Stimulated activated CD4-positive, alpha-beta T cell treated with anti-CD3 and anti-CD28 coated beads, Interleukin-2, amount 100 ng/mL, for 4 hours (primary cell): Measurements from ENCODE around the gene TPK1.

Experiments used
- DNase-seq: peaks from one replicate; pipeline ENCODE4 v3.0.0-alpha.2; 2020; ENCODE audit warnings: low read depth

Gene TPK1

DNA sequence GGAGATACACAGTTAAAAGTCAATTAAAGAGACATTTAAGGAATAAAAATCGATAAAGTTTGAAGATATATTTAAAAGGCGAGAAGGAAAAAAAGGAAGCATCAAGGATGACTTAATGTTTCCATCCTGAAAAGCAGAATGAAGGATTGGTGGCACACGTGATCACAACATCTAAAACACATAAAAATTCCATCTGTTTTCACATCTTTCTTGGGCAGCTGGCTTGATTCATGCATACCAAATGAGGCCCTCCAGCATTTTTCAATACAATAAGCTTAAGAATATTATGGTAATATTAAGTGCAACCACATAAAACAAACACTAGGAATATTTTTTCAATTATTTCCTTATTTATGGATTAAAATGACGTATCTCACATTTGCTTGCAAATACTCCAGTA lies 112.6 kb downstream of the TPK1 start:
- DNase-seq: no peak

DNA sequence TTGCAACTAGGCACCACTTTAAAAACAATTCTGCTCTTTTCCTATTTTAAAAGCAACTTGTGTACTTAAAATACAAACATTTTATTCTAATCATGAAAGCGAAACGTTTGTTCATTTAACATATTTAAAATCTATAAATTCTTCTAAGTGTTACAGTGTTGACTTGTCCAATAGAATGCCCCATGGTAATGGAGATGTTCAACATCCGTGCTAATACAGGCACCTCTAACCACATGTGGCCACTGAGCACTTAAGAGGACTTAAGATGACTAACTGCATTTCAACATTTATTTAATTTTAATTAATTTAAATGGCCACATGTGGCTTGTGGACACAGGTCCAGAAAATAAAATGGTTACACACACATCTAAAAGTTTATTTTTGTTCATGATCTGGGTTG lies 115.1 kb downstream of the TPK1 start:
- no peak for DNase-seq

DNA sequence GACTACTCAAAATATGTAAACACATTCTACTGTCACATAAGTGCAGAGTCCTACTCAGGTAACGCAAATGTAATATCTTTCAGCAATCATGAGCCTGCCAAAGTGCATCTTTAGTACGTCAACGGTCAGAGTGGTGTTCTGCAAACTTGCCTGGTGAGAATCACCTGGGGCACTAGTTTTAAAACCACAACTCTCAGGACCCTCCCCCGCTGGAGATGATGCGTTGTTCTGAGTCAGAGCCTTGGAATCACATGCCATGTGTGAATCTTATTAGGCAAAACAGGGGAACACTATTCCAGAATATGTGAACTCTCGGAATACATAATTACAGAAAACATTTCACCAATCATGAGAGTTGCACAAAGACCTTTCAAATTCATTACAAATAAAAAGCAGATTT lies 115.7 kb downstream of the TPK1 start:
- no peak for DNase-seq

DNA sequence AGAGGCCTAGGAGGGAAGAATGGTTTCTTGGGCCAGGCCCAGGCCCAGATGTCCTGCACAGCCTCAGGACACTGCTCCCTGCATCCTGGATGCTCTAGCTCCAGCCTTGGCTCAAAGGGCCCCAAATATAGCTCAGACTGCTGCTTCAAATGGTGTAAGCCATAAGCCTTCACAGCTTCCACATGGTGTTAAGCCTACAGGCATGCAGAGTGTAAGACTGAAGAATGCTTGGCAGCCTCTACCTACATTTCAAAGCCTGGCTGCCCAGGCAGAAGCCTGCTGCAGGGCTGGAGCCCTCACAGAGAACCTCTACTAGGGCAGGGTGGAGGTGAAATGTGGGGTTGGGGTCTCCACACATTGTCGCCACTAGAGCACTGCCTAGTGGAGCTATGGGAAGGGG lies 118.1 kb downstream of the TPK1 start:
- DNase-seq: no peak

DNA sequence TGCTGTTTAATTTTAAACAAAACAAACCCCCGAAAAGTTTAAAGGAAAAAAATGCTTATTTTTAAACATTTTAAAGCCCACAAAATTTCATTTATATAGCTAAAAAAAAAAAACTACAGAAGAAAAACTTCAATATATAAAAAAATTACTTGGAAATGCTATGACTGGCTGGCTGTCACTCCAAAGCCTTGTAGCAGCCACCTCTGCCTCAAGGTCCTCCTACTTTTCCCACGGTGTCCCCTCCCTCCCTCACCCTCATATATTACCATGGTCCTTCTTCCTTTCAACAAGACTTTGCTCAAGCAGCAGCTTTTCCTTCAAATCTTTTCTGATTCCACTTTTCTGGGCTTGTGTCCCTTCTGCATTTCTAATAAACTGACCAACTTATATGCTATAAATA lies 122.0 kb downstream of the TPK1 start:
- DNase-seq: no peak

DNA sequence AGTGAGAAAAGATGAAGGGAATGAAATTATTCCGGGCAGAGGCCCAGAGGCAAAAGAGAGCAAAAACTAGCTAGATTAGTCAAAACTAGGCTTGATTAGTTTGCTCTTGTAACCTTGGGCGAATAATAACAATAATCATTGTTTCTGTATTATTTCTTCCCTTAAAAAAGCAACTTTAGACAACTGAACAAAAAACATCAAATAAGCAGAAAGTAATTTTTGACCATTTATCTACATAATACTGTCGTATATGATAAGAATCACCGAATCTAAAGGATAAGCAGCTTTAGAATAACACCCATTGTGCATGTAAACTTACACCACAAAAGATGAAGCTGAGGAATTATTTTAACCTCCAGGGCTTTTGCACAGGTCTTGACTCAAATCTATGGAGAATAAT lies 125.1 kb downstream of the TPK1 start:
- DNase-seq: no peak

DNA sequence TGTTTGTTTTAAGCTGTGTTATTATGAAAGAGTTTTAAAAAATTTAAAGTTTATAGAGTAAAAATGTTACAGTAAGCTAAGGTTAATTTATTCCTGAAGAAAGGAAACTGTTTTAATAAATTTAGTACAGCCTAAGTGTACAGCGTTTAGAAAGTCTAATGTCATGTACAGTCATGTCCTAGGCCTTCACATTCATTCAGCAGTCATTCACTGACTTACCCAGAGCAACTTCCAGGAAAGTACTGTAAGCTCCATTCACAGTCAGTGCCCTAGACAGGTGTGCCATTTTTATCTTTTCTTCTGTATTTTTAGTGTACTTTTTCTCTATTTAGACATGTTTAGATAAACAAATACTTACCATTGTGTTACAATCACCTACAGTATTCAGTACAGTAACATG lies 126.8 kb downstream of the TPK1 start:
- no peak for DNase-seq

DNA sequence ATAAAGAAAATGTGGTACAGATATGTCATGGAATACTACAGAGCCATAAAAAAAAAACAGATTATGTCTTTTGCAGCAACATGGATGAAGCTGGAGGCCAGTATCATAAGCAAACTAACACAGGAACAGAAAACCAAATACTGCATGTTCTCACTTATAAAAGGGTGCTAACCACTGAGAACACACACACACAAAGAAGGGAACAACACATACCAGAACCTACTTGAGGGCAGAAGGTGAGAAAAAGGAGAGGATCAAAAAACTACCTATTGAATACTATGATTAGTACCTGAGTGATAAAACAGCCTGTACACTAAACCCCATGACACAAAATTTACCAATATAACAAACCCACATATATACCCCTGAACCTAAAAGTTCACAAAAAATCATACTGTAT lies 144.6 kb downstream of the TPK1 start:
- no peak for DNase-seq

DNA sequence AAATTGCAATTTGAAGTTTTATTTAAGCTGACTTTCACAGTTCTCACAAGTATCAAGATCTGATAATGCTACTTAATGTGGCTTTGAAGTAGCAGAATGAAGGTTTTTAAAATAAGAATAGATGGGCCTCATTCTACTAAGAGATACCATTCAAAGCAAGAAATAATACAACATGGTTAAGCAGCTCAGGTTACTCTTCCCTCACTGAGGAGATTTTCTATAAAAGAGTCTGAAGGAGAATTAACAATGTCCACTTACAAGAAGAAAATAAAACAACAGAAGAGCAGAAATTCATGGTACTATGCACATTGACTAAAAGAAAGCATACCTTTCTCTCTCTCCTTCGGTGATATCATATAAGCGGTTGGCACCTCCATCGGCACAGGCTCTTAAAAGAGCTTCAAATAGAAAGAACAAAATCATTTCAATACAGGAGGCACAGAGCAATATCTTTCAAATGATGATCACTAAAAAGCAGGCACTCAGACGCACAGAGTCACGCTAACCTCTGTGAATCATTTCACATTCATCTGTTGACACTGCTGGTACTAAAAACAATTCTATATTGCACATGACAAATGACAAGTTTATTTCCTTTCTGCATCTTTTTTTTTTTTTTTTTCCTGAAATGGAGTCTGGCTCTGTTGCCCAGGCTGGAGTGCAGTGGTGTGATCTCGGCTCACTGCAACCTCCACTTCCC lies 153.1 kb downstream of the TPK1 start:
- DNase-seq: no peak

DNA sequence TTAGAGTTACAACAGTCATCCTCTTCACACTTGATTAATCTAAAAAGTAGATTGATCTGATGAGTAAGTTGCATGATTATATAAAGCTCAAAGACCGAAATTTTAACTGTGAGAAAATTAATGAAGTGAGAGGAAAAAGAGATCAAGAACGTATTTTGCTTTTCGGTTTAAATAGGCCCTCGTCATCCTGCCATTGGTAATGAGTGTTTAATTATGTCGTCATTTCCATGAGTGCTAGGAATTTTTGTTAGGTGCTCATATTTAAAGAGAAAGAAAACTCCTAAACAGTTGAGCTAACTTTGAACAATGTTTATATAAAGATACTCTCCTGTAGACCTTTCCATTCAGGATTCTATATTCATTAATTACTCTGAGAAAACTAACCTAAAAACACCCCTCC lies 159.4 kb downstream of the TPK1 start:
- DNase-seq: no peak

DNA sequence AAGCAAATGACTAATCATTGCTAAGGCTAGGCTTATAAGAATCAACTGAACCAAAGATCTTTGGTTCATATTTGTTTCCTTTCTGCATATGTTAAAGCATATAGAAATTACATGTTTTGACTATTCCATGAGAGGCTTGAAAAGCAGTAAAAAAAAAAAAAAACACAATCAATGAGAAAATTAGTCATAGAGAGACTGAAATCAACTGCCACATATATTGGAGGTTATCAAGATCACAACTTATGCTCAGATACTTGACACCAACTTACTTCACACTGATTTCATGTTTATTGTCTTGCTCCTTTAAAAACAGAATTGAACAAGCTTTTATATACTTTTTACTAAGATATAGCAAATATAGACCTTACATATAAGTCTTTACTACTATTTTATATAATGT lies 161.3 kb downstream of the TPK1 start:
- DNase-seq: no peak

DNA sequence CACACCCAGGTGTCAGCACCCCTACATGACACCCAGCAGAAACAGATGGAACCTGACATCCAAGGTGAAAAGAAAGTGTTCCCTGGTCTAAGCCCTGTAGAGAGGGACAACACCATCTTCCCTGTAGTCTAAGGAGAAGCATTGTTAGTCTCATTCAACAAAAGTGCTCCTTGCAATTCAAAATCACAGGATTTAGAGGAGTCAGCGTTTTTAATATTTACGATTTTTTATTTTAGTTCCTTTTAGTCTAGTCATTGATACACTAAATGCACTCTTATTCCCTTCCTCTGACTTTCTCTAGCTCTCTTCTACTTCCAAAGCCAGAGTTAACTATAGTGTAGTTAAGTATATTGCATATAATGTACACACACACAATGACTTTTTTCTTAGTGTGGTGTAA lies 163.0 kb downstream of the TPK1 start:
- DNase-seq: no peak

DNA sequence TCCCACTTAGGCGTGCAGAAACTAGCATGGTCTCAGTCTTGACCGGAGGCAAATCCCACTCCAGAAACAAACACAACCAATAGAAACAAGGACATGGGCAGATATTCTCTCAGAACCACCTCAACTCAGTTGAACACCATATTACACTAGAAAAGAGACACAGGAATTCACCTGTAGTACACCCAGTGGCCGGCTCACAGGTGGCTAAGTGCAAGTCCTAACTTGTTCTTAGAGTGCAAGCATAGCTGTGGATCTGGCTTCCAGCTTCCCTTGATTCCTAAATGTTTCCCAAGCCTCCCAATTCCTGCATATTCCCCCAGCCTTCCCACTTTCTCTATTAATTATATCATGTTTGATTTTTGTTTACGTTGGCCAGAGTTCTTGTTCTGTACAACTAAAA lies 164.4 kb downstream of the TPK1 start:
- no peak for DNase-seq

DNA sequence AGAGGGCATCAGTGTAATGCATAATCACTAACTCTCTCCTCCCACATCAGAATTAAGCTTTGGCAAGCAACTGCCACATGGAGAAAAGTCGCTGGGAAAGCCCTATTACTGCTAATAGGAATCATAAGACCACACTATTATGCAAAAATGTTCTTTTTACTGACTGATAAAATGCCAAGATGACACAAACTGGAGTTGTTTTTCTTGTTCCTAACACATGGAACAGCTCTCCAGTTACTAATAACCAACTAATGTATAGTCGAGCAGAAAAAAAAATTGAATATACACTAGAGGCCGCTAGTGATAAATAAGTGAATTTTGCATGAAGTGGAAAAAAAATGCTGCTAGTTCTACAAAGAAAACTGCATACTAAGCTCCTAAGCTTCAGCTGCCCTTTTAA lies 165.6 kb downstream of the TPK1 start:
- DNase-seq: no peak

DNA sequence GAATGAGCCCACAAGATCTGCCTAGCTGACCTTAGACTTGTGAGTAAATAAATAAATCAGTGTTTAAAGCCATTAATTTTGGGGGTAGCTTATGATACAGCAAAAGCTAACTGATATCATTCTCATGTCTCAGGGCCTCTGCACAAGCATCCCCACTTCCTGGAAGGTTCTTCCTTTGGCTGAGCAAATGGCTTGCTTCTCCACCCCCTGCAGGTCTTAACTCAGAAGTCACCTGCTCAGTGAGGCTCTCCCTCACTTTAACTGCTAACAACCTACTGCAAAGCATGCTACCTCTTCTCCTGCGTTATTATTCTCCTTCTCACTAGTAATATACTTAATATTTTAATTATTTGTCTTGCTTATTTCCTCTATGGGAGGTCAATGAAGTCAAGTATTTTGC lies 167.3 kb downstream of the TPK1 start:
- DNase-seq: no peak

DNA sequence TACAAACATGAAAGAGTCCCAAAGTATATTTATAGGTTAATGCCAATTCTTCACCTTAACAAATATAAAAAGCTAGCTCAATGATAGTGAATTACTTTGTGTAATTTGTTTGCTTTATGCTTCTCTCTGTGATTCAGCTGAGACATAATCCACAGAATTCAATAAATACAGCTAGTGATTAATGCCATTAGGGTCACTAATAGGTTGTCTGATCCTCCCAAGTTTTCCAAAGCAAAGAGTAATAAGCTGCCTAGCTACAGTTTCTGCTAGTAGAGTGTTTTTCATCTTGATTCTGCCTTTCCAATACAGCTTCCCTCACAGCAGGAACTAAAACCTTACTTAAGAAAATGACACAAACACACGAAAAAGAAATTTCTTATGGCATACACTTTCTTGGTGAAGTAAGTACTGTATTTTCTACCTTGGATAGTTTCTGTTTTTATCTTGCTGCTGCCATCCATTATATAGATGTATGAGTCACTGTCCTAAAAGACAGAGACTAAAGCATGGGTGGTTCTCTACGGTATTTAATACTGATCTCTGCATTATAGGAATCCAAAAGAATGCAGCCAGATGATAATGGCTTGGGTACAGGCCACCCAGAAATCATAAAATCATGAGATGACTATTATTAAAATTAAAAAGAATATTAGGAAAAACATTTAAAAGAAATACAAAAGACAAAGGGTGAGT lies 170.0 kb downstream of the TPK1 start:
- DNase-seq: no peak

DNA sequence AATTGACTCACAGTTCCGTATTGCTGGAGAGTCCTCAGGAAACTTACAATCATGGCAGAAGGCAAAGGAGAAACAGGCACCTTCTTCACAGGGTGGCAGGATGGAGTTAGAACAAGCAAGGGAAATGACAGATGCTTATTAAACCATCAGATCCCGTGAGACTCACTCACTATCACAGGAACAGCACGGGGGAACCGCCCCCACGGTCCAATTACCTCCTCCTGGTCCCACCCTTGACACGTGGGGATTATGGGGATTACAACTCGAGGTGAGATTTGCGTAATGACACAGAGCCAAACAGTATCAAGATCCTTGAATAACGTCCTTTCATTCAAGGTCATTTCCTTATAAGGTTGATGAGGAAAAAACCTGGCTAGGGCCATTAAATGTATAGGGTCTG lies 176.6 kb downstream of the TPK1 start:
- DNase-seq: no peak

DNA sequence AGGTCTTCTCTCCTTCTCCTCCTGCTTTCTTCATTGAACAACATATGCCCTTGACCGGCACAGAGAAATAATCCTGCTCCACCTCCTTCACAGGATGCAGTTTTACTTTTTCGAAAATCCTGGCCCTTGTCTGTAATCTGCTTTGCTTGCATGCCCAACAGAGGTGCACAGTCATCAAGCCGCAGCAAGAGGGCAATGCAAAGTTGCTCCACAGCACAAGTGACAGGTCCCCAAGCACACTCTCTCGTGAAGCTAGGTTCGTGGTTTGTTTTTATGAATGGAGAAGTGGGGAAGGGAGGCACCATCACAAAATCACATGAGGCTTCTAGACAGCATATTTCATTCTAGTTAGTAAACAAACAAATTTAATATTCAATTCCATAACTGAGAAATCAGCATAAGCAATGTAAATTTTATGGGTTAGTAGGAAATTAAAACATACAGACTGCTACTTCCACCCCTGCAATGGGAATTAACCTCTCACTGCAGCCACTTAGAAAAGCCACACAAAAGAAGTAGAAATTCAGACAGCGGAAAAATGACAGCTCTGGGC lies 178.8 kb downstream of the TPK1 start:
- no peak for DNase-seq

DNA sequence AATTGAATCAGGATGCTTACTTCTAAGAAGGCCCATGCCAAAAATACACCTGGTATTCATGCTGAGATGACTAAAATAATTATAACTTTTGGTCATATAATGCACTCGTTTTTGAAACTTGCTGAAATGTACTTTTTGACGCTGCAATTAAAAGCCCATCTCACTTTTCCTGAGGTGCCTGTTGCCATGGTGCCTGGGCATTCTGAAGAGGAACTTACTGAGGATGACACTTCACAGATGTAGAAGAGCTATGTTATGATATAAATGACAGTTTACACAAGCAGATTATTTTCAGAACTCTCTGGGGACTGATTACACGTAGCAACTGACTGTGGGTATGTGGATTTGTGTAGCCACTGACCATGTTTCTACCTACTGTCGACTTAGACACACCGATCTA lies 182.4 kb downstream of the TPK1 start:
- DNase-seq: no peak

DNA sequence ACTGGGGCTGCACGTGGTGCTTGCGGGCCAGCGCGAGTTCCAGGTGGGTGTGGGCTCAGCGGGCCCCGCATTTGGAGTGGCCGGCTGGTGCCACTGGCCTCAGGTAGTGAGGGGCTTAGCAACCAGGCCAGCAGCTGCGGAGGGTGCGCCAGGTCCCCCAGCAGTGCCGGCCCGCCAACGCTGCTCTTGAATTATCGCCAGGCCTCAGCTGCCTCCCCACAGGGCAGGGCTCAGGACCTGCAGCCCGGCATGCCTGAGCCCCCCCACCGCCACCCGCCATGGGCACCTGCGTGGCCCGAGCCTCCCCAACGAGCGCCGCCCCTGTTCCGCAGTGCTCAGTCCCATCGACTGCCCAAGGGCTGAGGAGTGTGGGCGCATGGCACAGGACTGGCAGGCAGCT lies 185.4 kb downstream of the TPK1 start:
- DNase-seq: no peak

DNA sequence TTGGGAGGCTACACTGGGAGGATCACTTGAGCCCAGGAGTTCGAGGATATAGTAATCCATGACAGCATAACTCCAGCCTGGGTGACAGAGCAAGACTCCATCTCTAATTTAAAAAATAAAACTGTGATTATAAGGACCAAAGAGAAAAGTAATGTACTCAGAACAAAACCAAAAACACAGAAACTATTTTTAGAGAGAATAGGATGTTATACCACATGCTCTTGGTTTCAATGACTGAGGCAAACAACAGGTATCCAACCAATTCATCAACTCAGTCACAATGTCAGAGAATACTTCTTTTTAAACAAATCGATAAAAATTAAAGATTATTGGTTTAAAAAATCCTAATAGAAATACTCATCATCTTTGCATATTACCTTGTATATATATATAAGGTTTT lies 186.7 kb downstream of the TPK1 start:
- DNase-seq: no peak

DNA sequence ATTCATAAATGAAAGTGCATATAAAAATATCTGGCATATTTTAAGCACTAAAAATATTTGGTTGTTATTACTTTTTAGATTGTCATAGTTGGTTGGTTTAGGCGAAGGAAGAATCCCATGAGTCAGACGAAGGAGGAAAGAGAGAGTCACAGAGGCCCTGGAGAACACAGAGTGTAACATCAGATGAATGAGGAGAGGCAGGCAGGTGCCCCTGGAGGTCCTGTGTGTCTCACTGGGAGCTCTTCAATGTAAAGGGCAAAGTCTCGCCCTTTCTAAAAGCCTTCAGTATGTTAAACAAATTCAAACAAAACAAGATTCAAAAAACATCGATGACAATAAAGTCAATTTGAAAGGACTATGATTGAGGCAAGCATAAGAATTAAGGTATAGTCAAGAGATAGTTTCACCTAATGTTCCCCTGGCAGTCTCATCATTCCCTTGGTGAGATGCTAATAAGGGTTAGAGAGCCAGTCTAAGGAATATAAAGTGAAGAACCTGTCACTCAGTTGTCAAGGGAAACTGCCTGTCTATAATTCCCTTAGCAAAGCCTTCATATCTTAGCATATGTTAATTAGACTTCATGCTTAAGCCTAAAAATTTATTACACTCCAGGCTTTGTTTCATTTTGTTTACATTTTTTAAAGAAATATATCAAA lies 194.3 kb downstream of the TPK1 start:
- no peak for DNase-seq

DNA sequence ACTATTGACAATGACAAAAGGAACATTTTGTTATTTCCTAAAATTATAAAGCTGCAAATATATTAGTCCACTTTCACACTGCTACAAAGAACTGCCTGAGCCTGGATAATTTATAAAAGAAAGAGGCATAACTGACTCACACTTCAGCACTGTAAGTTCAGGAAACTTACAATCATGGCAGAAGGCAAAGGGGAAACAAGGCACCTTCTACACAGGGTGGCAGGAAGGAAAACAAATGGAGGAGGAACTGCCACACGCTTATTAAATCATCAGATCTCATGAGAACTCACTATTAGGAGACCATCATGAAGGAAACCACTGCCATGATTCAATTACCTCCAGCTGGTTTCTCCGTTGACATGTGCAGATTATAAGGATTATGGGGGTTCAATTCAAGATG lies 203.1 kb downstream of the TPK1 start:
- no peak for DNase-seq
